IMR-90 (cell line): Measurements from ENCODE around the gene TCHP. TPM values are rescaled to one million over a fixed set of nuclear protein-coding genes. Genes with fewer than 3 reads are reported as not detected.
"Not testable (repeated sequence)": the region's sequence is repeated elsewhere in the genome, so short reads cannot be mapped to it uniquely, and the experiment has no call there.

Experiments used
- ATAC-seq: fragments of 200-7000 bp; cut with Tn5 transposase; 2 replicates; pipeline ENCODE4 v1.9.1; 2020; ENCODE audit warnings: low read depth, mild to moderate bottlenecking, moderate library complexity
- BruUV-seq: library from RNA; stranded (reverse); fragments of 400-500 nt; replicated peaks from 2 replicates; lab custom pipeline; 2021; lab: Mats Ljungman, UMichigan
- CTCF ChIA-PET: fragments of 300-600 bp; formaldehyde crosslinking; extraction: SDS; loops from one replicate; lab custom pipeline; 2021; ENCODE audit warnings: antibody characterized with exemption; lab: Yijun Ruan, JAX
- POLR2A ChIA-PET: fragments of 300-600 bp; sonication (Branson Sonifier 250); formaldehyde crosslinking; loops from one replicate; lab custom pipeline; 2022; ENCODE audit warnings: antibody characterized with exemption; ENCODE audit not compliant: unreplicated experiment; lab: Charles Lee
- DNase-seq: peaks from one replicate; pipeline ENCODE4 v3.0.0; 2013
- H2AFZ ChIP-seq: replicated peaks from 2 replicates; pipeline ENCODE3; 2013; ENCODE audit warnings: low read length, mild to moderate bottlenecking; ENCODE audit not compliant: poor library complexity
- H2AK5ac ChIP-seq: 2 replicates; pipeline ENCODE4 v1.6.1; 2013; ENCODE audit warnings: low read depth, low read length, inconsistent platforms
- H2AK9ac ChIP-seq: replicated peaks from 2 replicates; pipeline ENCODE3; 2013; ENCODE audit warnings: mild to moderate bottlenecking, low read depth, low read length, moderate library complexity; ENCODE audit not compliant: poor library complexity
- H2BK120ac ChIP-seq: 2 replicates; pipeline ENCODE4 v1.6.1; 2013; ENCODE audit warnings: low read depth, low read length, inconsistent platforms
- H2BK15ac ChIP-seq: 3 replicates; pipeline ENCODE4 v1.6.1; 2013; ENCODE audit warnings: low read depth, low read length, inconsistent platforms
- H2BK20ac ChIP-seq: 2 replicates; pipeline ENCODE4 v1.6.1; 2013; ENCODE audit warnings: low read depth, mild to moderate bottlenecking, inconsistent platforms, low read length, moderate library complexity
- H2BK5ac ChIP-seq: 2 replicates; pipeline ENCODE4 v1.6.1; 2013; ENCODE audit warnings: mild to moderate bottlenecking, low read depth, low read length, inconsistent platforms; ENCODE audit not compliant: poor library complexity, severe bottlenecking
- H3K14ac ChIP-seq: replicated peaks from 2 replicates; pipeline ENCODE4 v1.6.1; 2013; ENCODE audit warnings: low read depth, low read length, inconsistent platforms
- H3K18ac ChIP-seq: 2 replicates; pipeline ENCODE4 v1.6.1; 2013; ENCODE audit warnings: low read depth, low read length, control low read depth
- H3K23ac ChIP-seq: 2 replicates; pipeline ENCODE4 v1.6.1; 2013; ENCODE audit warnings: low read depth, low read length, inconsistent platforms
- H3K27ac ChIP-seq: 2 replicates; pipeline ENCODE4 v1.5.1; 2013; ENCODE audit warnings: mild to moderate bottlenecking, control low read depth, low read length; ENCODE audit not compliant: insufficient read depth
- H3K27me3 ChIP-seq: 2 replicates; pipeline ENCODE4 v1.6.1; 2013; ENCODE audit warnings: low read length; ENCODE audit not compliant: control insufficient read depth, insufficient read depth
- H3K36me3 ChIP-seq: 2 replicates; pipeline ENCODE4 v1.6.1; 2013; ENCODE audit warnings: low read length, mixed read lengths; ENCODE audit not compliant: control insufficient read depth, insufficient read depth
- H3K4ac ChIP-seq: 2 replicates; pipeline ENCODE4 v1.6.1; 2013; ENCODE audit warnings: low read depth, low read length, inconsistent platforms
- H3K4me1 ChIP-seq: 2 replicates; pipeline ENCODE4 v1.6.1; 2013; ENCODE audit warnings: low read length, mixed read lengths; ENCODE audit not compliant: control insufficient read depth, insufficient read depth
- H3K4me2 ChIP-seq: 2 replicates; pipeline ENCODE4 v1.6.1; 2013; ENCODE audit warnings: low read depth, mild to moderate bottlenecking, control low read depth, low read length, moderate library complexity
- H3K4me3 ChIP-seq: 2 replicates; pipeline ENCODE4 v1.5.1; 2013; ENCODE audit warnings: low read depth, mild to moderate bottlenecking, control low read depth, low read length, moderate library complexity; ENCODE audit not compliant: insufficient read depth
- H3K56ac ChIP-seq: 2 replicates; pipeline ENCODE4 v1.6.1; 2013; ENCODE audit warnings: low read length, inconsistent platforms; ENCODE audit not compliant: insufficient read depth; ENCODE audit errors: extremely low read depth
- H3K79me1 ChIP-seq, 2 experiments: 2 replicates each; pipeline ENCODE4 v1.6.1; 2013; ENCODE audit warnings: low read length in 2 of 2, inconsistent platforms in 1 of 2, low read depth in 1 of 2
- H3K9ac ChIP-seq: 2 replicates; pipeline ENCODE4 v1.6.1; 2013; ENCODE audit warnings: low read depth, low read length, control low read depth
- H3K9me1 ChIP-seq: 2 replicates; pipeline ENCODE4 v1.6.1; 2013; ENCODE audit warnings: low read length, inconsistent platforms; ENCODE audit not compliant: insufficient read depth
- H3K9me3 ChIP-seq: 2 replicates; pipeline ENCODE4 v1.6.1; 2013; ENCODE audit warnings: low read length; ENCODE audit not compliant: control insufficient read depth, insufficient read depth
- H4K20me1 ChIP-seq: 2 replicates; pipeline ENCODE4 v1.6.1; 2013; ENCODE audit warnings: low read length, inconsistent platforms; ENCODE audit not compliant: insufficient read depth
- H4K5ac ChIP-seq: 2 replicates; pipeline ENCODE4 v1.6.1; 2013; ENCODE audit warnings: mild to moderate bottlenecking, low read depth, low read length, control low read depth
- H4K8ac ChIP-seq, 2 experiments: 2 replicates each; pipeline ENCODE4 v1.6.1; 2013; ENCODE audit warnings: low read depth in 2 of 2, low read length in 2 of 2, control low read depth in 1 of 2, inconsistent platforms in 1 of 2
- H4K91ac ChIP-seq: 2 replicates; pipeline ENCODE4 v1.6.1; 2013; ENCODE audit warnings: low read depth, low read length, inconsistent platforms; ENCODE audit not compliant: insufficient read depth
- CEBPB ChIP-seq: IDR thresholded peaks from 2 replicates; pipeline ENCODE4 v1.6.1; 2012; ENCODE audit warnings: low read depth, low read length, improper control_type of control experiment
- CTCF ChIP-seq: conservative IDR thresholded peaks from 2 replicates; pipeline ENCODE4 v1.5.1; 2012; ENCODE audit warnings: mild to moderate bottlenecking, low read depth, low read length, improper control_type of control experiment
- POLR2A ChIP-seq: IDR thresholded peaks from 2 replicates; pipeline ENCODE4 v1.6.1; 2012; ENCODE audit warnings: mild to moderate bottlenecking, low read depth, low read length
- RFX5 ChIP-seq: IDR thresholded peaks from 2 replicates; pipeline ENCODE4 v1.8.0; 2012; ENCODE audit warnings: low read depth, mild to moderate bottlenecking, low read length, moderate library complexity
- SMC3 ChIP-seq: fragments of 150-350 bp; IDR thresholded peaks from 2 replicates; pipeline ENCODE4 v1.6.1; 2016; ENCODE audit warnings: low read depth, mild to moderate bottlenecking, antibody characterized with exemption, low read length, moderate library complexity
- WGBS, 2 experiments: methylation state at CpG; one replicate each; pipeline versions ENCODE4 v1.1.5 to v1.1.7; 2013; ENCODE audit warnings: missing lambda C conversion rate in 2 of 2; ENCODE audit not compliant: insufficient read length in 1 of 2; ENCODE audit errors: extremely low coverage in 2 of 2; 5-methylcytosine and 5-hydroxymethylcytosine counted together
- dilution Hi-C: fragments of 300-500 bp; cut with HindIII; formaldehyde crosslinking; loops from one replicate; pipeline ENCODE4 v1.14.3; 2018; ENCODE audit warnings: low sequenced_read_pairs; ENCODE audit not compliant: unreplicated experiment
- in situ Hi-C: fragments of 300-500 bp; cut with MboI; formaldehyde crosslinking; loops from 3 replicates; pipeline ENCODE4 v1.14.3; 2019; ENCODE audit warnings: low sequenced_read_pairs, inconsistent platforms, mixed read lengths
- intact Hi-C: fragments of 100-400 bp; cut with micrococcal nuclease; formaldehyde crosslinking; loops from 2 replicates; pipeline ENCODE4 v1.10.0; 2022
- polyA plus RNA-seq, 3 experiments: library from polyadenylated mRNA; depleted of rRNA; stranded (reverse); fragments of >200 nt; gene quantifications; 2 replicates each; pipeline ENCODE4 v1.2.3, GENCODE V29; 2012; ENCODE audit warnings: low replicate concordance in 1 of 3
- total RNA-seq: library from RNA; depleted of rRNA; stranded (reverse); fragments of >200 nt; gene quantifications from 2 replicates; pipeline ENCODE4 v1.2.3, GENCODE V29; 2012
- TF ChIP-seq, protein P1 (sequence below): fragments of 150-350 bp; IDR thresholded peaks from 2 replicates; pipeline ENCODE4 v1.6.1; 2016; ENCODE audit warnings: low read depth, mild to moderate bottlenecking, low read length, moderate library complexity, borderline replicate concordance

TCHP gene
- total and polyA plus RNA-seq, 2 of the 4 experiments (the other 2 are of a cell fraction) = 6.1 to 13.4 TPM

DNA sequence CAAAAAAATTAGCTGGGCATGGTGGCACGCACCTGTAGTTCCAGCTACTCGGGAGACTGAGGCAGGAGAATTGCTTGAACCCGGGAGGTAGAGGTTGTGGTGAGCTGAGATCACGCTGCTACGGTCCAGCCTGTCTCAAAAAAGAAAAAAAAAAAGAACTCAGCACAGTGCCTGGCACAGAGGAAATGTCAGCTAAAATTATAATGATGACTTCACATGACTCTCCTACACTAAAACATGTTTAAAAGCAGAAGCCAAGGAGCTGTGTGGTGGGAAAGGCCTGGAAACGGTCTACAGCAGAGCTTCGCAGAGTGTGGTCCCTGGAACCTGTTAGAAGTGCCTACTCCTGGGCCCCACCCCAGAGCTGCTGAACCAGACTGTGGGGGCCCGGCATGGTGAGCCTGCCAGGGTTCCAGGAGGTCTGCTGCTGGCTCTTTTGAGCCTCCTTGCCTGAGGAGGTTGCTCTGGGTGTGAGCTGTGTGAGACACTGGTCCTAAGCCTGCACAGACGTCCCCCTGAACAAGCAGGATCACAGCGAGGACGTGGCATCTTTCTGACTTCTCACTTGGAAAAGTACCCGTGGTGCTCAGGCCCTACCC lies 28.1 kb downstream of the TCHP start:
- POLR2A ChIA-PET = no interaction called here
- H3K23ac ChIP-seq = no peak overlapping the region
- TF ChIP-seq CTCF (no peak), CEBPB (no peak), RFX5 (no peak), POLR2A (no peak), SMC3 (no peak)
- TF ChIP-seq, protein P1, sequence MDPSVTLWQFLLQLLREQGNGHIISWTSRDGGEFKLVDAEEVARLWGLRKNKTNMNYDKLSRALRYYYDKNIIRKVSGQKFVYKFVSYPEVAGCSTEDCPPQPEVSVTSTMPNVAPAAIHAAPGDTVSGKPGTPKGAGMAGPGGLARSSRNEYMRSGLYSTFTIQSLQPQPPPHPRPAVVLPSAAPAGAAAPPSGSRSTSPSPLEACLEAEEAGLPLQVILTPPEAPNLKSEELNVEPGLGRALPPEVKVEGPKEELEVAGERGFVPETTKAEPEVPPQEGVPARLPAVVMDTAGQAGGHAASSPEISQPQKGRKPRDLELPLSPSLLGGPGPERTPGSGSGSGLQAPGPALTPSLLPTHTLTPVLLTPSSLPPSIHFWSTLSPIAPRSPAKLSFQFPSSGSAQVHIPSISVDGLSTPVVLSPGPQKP = no peak
- no peak overlapping the region for H2BK120ac ChIP-seq
- no peaks in the 10 kb centered on the region; the same call in 1 of the 2 replicates for H3K4me1 ChIP-seq
- intact Hi-C loops (no loop called here), in situ Hi-C loops (no loop called here), dilution Hi-C loops (no loop called here)
- no peak overlapping the region for H3K9ac ChIP-seq
- H3K4me3 ChIP-seq = no peak overlapping the region
- H4K5ac ChIP-seq = no peak overlapping the region
- H3K9me1 ChIP-seq = no peaks in the 10 kb centered on the region
- H3K27me3 ChIP-seq = no peaks in the 10 kb centered on the region
- H2BK5ac ChIP-seq = no peak overlapping the region
- H4K91ac ChIP-seq = no peak overlapping the region
- H3K79me1 ChIP-seq = no peaks in the 10 kb centered on the region
- no TSS peak for BruUV-seq
- no peak overlapping the region for H2BK15ac ChIP-seq
- H3K18ac ChIP-seq = no peak overlapping the region
- H4K20me1 ChIP-seq = no peaks in the 10 kb centered on the region
- no peak for DNase-seq
- peaks cover 36% of the 10 kb centered on the region for H3K36me3 ChIP-seq
- no peak overlapping the region for H3K14ac ChIP-seq
- H3K4me2 ChIP-seq = no peak overlapping the region
- H3K56ac ChIP-seq = no peak overlapping the region
- H3K9me3 ChIP-seq = no peaks in the 10 kb centered on the region
- H3K4ac ChIP-seq = no peak overlapping the region
- ATAC-seq = no peak
- WGBS, 2 experiments = 100% methylated on average over 1 of the region's 12 CpGs; no CpG with 5 or more reads in 1 of the 2 experiments
- H4K8ac ChIP-seq = no peak overlapping the region
- CTCF ChIA-PET = interaction anchor here (0.9 kb wide), 1 partner anchor 75 kb away, joined by 3 read pairs; no protein-coding TSS in a partner anchor
- H2AK9ac ChIP-seq = peak overlapping the region; percentile 67
- no peak overlapping the region for H2AK5ac ChIP-seq
- no peak overlapping the region for H2BK20ac ChIP-seq
- H2AFZ ChIP-seq = no peak overlapping the region
- H3K27ac ChIP-seq = no peak overlapping the region

GRCh38 chr12:109929326-109929725 lies 29.3 kb downstream of the TCHP start:
- H3K27ac ChIP-seq, H3K9me1 ChIP-seq, H3K9me3 ChIP-seq, H2AFZ ChIP-seq, ATAC-seq, H3K4me3 ChIP-seq, H2BK5ac ChIP-seq, in situ Hi-C loops, BruUV-seq, H3K4me1 ChIP-seq, H4K8ac ChIP-seq, H3K27me3 ChIP-seq, H2BK20ac ChIP-seq, dilution Hi-C loops, H3K79me1 ChIP-seq, H3K4me2 ChIP-seq, H4K20me1 ChIP-seq, H2BK15ac ChIP-seq, H2AK9ac ChIP-seq, H3K23ac ChIP-seq, DNase-seq, H3K9ac ChIP-seq, H3K18ac ChIP-seq, H3K56ac ChIP-seq, H3K4ac ChIP-seq, H4K5ac ChIP-seq, H4K91ac ChIP-seq, H2AK5ac ChIP-seq, H3K14ac ChIP-seq, H2BK120ac ChIP-seq, POLR2A ChIA-PET, CTCF ChIA-PET, intact Hi-C loops: not testable (repeated sequence)
- WGBS, 2 experiments = no CpG with 5 or more reads among the region's 14 CpGs
- peaks cover 37% of the 10 kb centered on the region for H3K36me3 ChIP-seq
